Loucy (cell line): ENCODE measurements around the gene N4BP2L2.

Experiments used
- H2AFZ ChIP-seq: fragments of 200-600 bp; sonication (generic); 2 replicates; pipeline ENCODE4 v1.6.0; 2016; ENCODE audit warnings: antibody characterized with exemption, mild to moderate bottlenecking, low read length, moderate library complexity
- H3F3A ChIP-seq: fragments of 200-600 bp; 2 replicates; pipeline ENCODE4 v1.6.0; 2016; ENCODE audit warnings: antibody characterized with exemption, low read depth, mild to moderate bottlenecking
- H3K27me3 ChIP-seq: fragments of 200-600 bp; sonication (generic); 2 replicates; pipeline ENCODE4 v1.6.1; 2014; ENCODE audit warnings: low read length, mild to moderate bottlenecking; ENCODE audit not compliant: insufficient read depth, poor library complexity, severe bottlenecking
- H3K36me3 ChIP-seq: fragments of 200-600 bp; sonication (generic); 2 replicates; pipeline ENCODE4 v1.6.1; 2016; ENCODE audit warnings: low read length; ENCODE audit not compliant: insufficient read depth
- H3K4me1 ChIP-seq: fragments of 200-600 bp; sonication (generic); 2 replicates; pipeline ENCODE4 v1.5.1; 2014; ENCODE audit warnings: low read length, mild to moderate bottlenecking; ENCODE audit not compliant: insufficient read depth, poor library complexity, severe bottlenecking
- H3K4me2 ChIP-seq: fragments of 200-600 bp; sonication (generic); 2 replicates; pipeline ENCODE4 v1.6.0; 2014; ENCODE audit warnings: antibody characterized with exemption, low read length, low read depth, mild to moderate bottlenecking; ENCODE audit not compliant: poor library complexity, severe bottlenecking
- H3K4me3 ChIP-seq: fragments of 200-600 bp; sonication (generic); 2 replicates; pipeline ENCODE4 v1.5.1; 2014; ENCODE audit warnings: low read length, mild to moderate bottlenecking, mixed read lengths; ENCODE audit not compliant: poor library complexity, severe bottlenecking
- H3K79me2 ChIP-seq: fragments of 200-600 bp; sonication (generic); 2 replicates; pipeline ENCODE4 v1.6.1; 2014; ENCODE audit warnings: low read length; ENCODE audit not compliant: insufficient read depth
- H3K9ac ChIP-seq: fragments of 200-600 bp; sonication (generic); 2 replicates; pipeline ENCODE4 v1.6.0; 2014; ENCODE audit warnings: mild to moderate bottlenecking, low read depth, low read length, moderate library complexity; ENCODE audit not compliant: poor library complexity, severe bottlenecking
- H3K9me2 ChIP-seq: fragments of 200-600 bp; sonication (generic); replicated peaks from 2 replicates; pipeline ENCODE4 v1.6.1; 2016; ENCODE audit warnings: low read depth, low read length, mixed read lengths
- H3K9me3 ChIP-seq: fragments of 200-600 bp; sonication (generic); 2 replicates; pipeline ENCODE4 v1.6.1; 2014; ENCODE audit warnings: mild to moderate bottlenecking, antibody characterized with exemption, low read length, low read depth; ENCODE audit not compliant: insufficient read depth
- H4K20me1 ChIP-seq: fragments of 200-600 bp; sonication (generic); 2 replicates; pipeline ENCODE4 v1.6.0; 2014; ENCODE audit warnings: antibody characterized with exemption, low read length, mild to moderate bottlenecking; ENCODE audit not compliant: insufficient read depth, poor library complexity, severe bottlenecking
- CTCF ChIP-seq: fragments of 200-600 bp; sonication (generic); conservative IDR thresholded peaks from 2 replicates; pipeline ENCODE4 v1.5.1; 2014; ENCODE audit warnings: mild to moderate bottlenecking, antibody characterized with exemption, low read length
- EZH2phosphoT487 ChIP-seq: fragments of 200-600 bp; IDR thresholded peaks from 2 replicates; pipeline ENCODE4 v1.6.1; 2018; ENCODE audit warnings: antibody characterized with exemption, mild to moderate bottlenecking, moderate library complexity, borderline replicate concordance

N4BP2L2 gene

DNA sequence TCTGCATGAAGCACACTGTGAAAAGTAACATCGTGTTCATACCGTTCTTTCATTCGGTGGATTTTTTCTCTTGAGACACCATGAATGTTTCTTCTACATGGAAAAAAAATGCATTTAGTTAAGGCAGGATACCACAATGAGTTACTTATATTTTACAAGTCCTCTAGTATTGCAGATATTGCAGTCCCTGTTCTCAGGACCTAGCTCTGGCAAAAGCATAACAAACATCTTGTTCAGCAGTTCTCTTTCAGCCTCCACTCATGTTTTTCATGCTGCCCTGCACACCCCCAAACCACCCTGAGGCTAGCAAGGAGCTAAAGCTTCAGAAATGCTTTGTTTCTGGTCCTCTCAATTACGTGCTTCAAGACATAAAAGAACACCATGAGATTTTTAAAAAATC is 135.5 kb downstream of the N4BP2L2 start:
- Histone ChIP-seq H3K9me2 (no peaks in the 10 kb centered on the region), H3F3A (no peaks in the 10 kb centered on the region), H3K36me3 (peaks cover 48% of the 10 kb centered on the region), H3K9me3 (no peaks in the 10 kb centered on the region), H3K9ac (no peak overlapping the region), H4K20me1 (no peaks in the 10 kb centered on the region), H3K4me2 (no peak overlapping the region), H3K79me2 (no peaks in the 10 kb centered on the region), H2AFZ (no peak overlapping the region), H3K27me3 (no peaks in the 10 kb centered on the region), H3K4me1 (no peaks in the 10 kb centered on the region), H3K4me3 (no peak overlapping the region)
- TF ChIP-seq EZH2phosphoT487 (no peak), CTCF (no peak)

- peaks cover 14% of the 10 kb centered on the region for H3K4me1 ChIP-seq
- no peaks in the 10 kb centered on the region for H4K20me1 ChIP-seq
- no peaks in the 10 kb centered on the region for H3K79me2 ChIP-seq
- no peaks in the 10 kb centered on the region for H3K27me3 ChIP-seq
- H3K9ac ChIP-seq, result no peak overlapping the region
- H3K9me3 ChIP-seq, result no peaks in the 10 kb centered on the region
- H3K36me3 ChIP-seq, result peaks cover 16% of the 10 kb centered on the region; the same call in 1 of the 2 replicates
- no peaks in the 10 kb centered on the region for H3F3A ChIP-seq
- H3K4me2 ChIP-seq, result no peak overlapping the region
- no peaks in the 10 kb centered on the region for H3K9me2 ChIP-seq
- no peak overlapping the region for H2AFZ ChIP-seq
- no peak overlapping the region for H3K4me3 ChIP-seq
- TF ChIP-seq CTCF, result no peak
- TF ChIP-seq EZH2phosphoT487, result no peak
Observed at GRCh38 chr13:32391101-32391619, 147.4 kb downstream of the N4BP2L2 start.

- no peaks in the 10 kb centered on the region for H3K9me2 ChIP-seq
- no peaks in the 10 kb centered on the region for H3K9me3 ChIP-seq
- no peaks in the 10 kb centered on the region for H4K20me1 ChIP-seq
- no peak overlapping the region for H2AFZ ChIP-seq
- peaks cover 19% of the 10 kb centered on the region; the same call in 1 of the 2 replicates for H3K36me3 ChIP-seq
- H3K27me3 ChIP-seq, result no peaks in the 10 kb centered on the region
- no peaks in the 10 kb centered on the region for H3K79me2 ChIP-seq
- peaks cover 14% of the 10 kb centered on the region for H3K4me1 ChIP-seq
- no peak overlapping the region for H3K4me3 ChIP-seq
- H3F3A ChIP-seq, result no peaks in the 10 kb centered on the region
- no peak overlapping the region for H3K9ac ChIP-seq
- no peak overlapping the region for H3K4me2 ChIP-seq
- TF ChIP-seq EZH2phosphoT487, result no peak
- TF ChIP-seq CTCF, result no peak
Observed at GRCh38 chr13:32390484-32390883, 148.1 kb downstream of the N4BP2L2 start.
